GM19395 (cell line): ENCODE results near the gene COG3.

Experiments used
- ATAC-seq: cut with Tn5 transposase; IDR thresholded peaks from one replicate; pipeline ENCODE4 v1.9.1; 2021; ENCODE audit warnings: mild to moderate bottlenecking, moderate library complexity; ENCODE audit not compliant: unreplicated experiment

The COG3 gene

DNA sequence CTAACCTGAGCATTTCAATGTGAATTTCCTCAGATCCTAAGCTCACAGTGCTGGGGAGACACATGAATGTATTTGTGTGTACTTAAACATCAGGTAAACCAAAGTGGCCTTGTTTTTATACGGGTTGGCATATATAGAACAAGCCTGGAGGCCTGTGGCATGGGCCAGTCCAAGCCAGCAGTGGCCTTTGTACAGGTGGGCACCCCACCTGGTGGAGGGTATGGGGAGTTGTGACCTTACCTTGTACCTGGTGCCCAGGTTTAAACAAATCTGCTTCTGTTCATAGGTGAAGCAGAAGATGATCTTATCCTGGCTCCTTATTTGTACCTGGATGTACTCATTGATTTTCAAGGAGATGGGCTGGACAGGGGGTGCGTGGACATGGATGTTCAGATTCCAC is 79.8 kb downstream of the COG3 start:
- ATAC-seq, result no peak

DNA sequence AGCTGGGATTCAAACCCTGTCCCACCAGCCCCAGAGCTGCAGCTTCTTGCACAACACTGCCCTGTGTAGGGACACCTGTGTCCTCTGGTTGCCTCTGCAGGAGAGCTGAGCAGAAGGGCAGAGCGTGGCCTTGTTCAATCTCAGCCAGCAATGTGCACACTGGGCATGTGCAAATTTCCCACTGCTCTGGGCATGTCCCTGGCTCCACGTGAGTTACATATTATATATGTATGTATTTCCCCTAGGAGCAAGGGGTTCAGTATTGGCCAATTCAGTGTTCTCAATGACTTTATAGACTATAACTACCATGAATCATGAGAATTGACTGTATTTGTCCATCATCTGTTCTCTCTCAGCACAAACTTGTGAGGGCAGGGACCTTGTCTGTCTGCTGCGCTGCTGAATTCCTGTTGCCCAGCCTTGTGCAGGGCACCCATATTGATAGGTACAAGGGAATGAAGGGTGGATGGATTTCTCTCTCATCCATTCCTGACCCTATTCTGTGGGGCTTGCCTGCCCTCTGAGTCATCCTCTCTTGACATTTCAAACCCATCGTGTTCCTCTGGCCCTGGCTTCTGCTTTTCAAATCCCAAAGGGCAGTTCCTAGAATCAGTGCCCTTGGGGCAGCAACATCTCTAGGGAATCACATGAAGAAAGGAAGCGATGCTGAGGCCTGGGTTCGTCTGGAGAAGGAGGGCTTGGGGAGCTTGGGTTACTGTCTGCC is 81.1 kb downstream of the COG3 start:
- no peak for ATAC-seq

DNA sequence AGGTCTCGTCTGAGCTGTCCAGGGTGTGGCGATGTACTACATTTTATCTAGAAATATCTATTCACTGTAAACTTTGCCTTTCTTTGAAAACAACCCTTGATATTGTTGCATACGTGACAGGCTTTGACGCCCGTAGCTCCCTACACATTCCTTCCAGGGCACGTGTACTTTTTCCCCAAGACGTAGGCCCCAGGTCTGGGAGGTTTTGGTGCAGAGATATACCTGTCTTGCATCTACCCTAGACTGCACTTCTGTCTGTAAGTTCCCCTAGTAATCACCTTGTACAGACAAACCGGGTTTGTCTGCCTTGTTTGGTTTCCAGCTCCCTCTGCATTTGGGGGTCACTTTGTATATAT is 81.6 kb downstream of the COG3 start:
- no peak for ATAC-seq

DNA sequence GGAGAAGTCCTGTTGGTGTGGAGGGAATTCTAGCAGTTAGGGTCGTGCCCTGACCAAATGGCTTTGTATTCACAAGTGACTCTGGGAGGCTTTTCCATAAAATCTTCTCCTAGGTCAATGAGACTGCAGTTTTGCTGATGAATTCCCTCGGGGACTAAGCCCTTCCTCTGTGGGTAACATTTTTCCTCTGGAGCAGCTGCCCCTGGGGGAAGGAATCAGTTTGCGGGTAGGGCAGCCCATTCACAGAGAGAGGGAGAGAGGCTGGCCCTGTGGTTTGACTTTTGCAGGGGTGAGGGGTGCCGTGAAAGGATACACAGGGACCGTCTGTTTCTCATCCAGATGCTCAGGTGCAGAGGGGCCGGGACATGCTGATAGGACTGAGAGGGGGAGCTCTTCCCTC is 83.5 kb downstream of the COG3 start:
- no peak for ATAC-seq

DNA sequence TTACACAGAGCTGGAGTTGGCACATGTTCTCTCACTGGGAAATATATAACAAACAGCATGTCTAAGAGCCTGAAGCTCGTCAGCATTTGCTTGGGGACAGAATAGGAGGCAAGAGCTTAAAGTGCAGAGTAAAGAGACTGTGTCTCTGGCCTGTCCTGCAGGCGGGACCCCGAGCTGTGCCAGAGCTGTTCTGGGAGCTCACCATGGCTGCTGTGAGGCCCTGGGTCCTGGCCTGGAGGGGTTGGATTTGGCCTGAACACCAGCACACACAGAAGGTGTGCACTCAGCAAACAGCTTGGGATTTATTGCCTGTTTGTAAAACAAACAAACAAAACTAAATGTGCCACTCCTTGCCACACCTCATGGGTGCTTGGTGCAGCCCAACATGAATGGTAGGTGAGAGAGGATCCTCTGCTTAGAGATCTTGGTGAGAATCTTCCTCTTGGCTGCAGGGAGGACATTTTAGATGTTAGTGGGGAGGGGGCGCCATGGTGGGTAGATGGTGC is 89.9 kb downstream of the COG3 start:
- ATAC-seq, result no peak

DNA sequence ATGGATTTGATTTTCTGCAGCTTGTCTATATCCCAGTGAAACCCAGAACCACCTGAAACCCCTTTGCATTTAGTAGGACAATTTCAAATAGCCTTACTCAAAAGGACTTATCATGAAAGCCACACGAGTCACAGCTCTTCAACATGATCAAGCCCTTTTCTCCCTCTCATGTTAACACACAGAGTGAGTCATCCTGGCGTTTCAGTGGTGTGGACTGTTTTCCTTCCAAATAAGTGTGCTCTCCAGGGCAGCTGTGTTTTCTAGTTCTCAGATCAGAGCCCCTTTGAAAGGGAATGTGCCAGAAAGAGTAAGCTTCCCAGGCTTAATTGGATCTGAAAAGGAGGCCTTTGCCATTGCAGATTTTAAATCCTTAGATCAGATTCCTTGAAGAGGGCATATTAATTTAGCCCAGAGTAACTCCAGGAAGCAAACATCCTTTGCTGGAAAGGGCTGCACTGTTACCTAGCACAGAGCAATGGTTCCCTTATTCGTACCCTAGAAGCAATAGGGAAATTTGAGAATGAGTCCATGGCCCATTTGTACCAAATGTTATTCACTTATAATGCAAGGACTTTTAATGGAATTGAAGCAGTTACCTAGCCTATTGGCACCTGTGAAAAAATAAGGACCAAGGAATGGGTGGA is 99.5 kb downstream of the COG3 start:
- no peak for ATAC-seq

DNA sequence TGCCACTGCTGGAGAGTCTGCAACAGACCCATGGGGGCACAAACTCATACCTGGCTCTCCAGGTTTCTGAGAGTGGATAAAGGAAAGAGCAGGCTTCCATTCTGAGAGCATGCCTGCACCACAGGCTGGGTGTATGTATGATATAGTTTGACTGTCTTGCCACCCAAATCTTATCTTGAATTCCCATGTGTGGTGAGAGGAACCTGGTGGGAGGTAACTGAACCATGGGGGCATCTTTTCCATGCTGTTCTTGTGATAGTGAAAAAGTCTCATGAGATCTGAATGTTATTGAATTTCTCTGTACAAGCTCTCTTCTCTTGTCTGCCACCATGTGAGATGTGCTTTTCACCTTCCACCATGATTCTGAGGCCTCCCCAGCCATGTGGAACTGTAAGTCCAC is 100.6 kb downstream of the COG3 start:
- no peak for ATAC-seq

DNA sequence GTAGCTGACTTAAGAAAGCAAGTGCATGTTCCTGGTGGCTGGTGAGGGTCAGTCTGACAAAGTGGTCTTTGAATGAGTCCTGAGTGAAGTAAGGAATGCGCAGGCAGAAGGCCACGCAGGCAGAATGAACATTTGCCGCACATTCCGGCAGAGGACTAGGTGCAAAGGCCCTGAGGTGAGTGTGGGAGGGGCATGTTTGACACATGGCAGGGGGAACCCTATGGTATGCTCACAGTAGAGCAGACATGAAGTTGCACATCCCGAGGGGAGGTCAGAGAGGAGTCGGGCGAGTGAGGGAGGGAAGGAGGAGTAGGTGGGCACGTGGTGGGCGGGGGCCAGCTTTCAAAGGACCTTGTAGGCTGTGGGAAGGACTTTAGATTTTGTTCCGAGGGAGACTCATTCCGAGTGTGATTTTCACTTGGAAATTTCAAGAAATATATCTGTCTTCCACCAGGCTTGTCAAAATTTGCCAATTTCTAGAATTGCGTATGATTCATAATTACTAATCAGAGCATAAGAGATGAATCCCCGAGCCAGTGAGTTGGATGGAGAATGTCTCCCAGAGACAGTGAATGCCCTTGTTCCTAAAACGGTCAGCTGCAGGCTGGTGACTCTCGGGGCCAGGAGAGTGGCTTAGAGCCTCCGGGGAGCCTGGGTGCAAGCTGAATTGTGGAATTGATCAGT is 110.5 kb downstream of the COG3 start:
- ATAC-seq, result no peak

DNA sequence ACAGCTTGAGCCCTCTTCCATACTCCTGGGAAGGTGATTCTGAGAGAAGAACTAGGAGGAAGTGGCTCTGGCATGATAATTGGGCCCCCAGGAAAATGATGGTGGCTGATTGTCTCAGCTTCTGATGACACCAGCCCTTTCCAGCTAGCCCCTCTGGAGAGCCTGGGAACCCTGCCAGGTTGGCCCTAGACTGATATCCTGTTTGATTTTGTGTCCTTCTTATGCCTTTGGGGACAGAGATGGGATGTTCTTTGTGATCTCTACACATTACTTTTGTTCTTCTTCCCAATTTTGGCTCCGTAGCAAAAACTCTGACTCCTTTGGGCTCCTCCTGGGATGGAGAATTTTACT is 111.1 kb downstream of the COG3 start:
- ATAC-seq, result no peak

DNA sequence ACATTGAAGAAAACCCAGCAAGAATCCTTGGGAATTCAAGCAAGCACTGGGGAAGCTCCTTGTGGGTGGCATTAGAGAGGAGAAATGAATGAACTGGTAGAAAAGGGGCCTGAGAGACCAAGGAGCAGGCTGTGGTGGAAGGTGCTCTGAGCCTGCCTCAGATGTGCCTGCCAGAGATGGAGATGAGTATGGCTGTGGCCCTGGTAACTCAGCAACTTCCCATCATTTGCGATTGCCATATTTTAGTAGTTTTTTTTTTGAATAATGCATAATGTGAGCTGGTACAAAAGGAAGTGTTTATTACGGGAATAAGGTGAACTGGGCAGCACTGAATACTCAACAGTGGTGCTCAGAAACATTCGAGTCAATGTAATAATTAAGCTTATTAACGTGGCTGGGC is 111.7 kb downstream of the COG3 start:
- ATAC-seq, result no peak

DNA sequence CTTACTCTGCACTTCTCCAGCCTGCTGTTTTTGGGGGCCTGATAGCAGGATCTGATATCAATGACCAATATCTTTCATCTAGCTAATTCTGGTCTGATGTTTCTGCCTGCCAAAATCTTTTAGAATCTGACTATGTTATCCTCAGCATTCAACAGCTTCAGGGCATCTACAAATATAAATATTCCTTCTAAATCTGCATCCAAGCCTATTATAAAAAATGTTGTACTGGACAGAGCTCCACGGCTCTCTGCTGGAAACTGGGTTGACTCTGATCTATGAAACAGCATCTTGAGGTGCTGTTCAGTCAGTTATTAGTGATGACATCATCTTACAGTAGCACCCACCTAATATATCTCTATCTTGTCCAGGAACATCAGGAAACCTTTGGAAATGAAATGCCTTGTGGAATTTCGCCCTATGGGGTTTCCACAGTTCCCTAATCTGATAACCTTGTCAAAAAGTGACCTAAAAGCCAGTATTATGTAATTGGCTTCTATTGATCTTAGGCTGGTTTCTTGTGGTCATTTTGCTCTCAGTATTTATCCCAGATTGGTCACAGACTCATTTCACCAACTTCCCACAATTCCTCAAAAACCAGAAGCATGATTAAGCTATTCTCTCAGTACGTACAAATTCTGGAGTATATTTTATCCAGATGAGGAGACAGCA is 117.8 kb downstream of the COG3 start:
- no peak for ATAC-seq

DNA sequence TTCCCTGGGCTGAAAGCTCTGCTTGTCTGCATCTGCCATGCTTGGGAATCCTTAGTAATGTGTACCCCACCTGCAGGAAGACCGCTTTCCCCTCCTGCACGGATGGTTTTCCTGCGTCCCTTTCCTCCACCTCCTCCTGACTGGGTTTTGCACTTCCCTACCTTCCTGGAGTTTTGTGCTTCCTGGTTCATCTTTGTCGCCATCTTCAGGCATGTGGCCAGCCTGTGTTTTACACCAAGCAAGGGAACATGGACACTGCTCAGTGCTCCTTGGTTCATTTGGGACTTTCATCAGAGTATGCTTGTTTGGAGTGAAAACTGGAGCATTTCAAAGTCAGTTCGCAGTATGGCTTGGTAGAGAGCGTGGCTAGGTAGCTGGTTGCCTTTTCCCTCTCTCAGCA is 120.1 kb downstream of the COG3 start:
- ATAC-seq, result no peak
